A673 (cell line): ENCODE measurements around the gene KPNA6. TPM values are rescaled to one million over a fixed set of nuclear protein-coding genes. Genes with fewer than 3 reads are reported as not detected.

ENCODE experiments used
- BruUV-seq: library from RNA; stranded (reverse); fragments of 400-500 nt; replicated peaks from 2 replicates; lab custom pipeline; 2021; lab: Mats Ljungman, UMichigan
- CTCF ChIA-PET: fragments of 300-600 bp; sonication (Branson Sonifier 250); formaldehyde crosslinking; loops from one replicate; lab custom pipeline; 2022; ENCODE audit warnings: antibody characterized with exemption; lab: Charles Lee
- POLR2A ChIA-PET: fragments of 300-600 bp; sonication (Branson Sonifier 250); formaldehyde crosslinking; loops from one replicate; lab custom pipeline; 2022; ENCODE audit warnings: antibody characterized with exemption; ENCODE audit not compliant: low non-redundant PET; lab: Charles Lee
- DNase-seq: peaks from one replicate; pipeline ENCODE4 v3.0.0-alpha.2; 2015; ENCODE audit warnings: low spot score
- H3K27ac ChIP-seq: fragments of 200-600 bp; sonication (generic); 2 replicates; pipeline ENCODE4 v1.5.1; 2016; ENCODE audit warnings: mixed run types, low read depth, mild to moderate bottlenecking, mixed read lengths, antibody characterized with exemption, low read length; ENCODE audit not compliant: poor library complexity, severe bottlenecking
- H3K27me3 ChIP-seq: fragments of 200-600 bp; sonication (generic); replicated peaks from 2 replicates; pipeline ENCODE4 v1.6.1; 2017; ENCODE audit warnings: mixed run types, low read depth, mild to moderate bottlenecking, mixed read lengths, antibody characterized with exemption, low read length; ENCODE audit not compliant: insufficient read depth, poor library complexity
- H3K36me3 ChIP-seq: fragments of 200-600 bp; sonication (generic); 2 replicates; pipeline ENCODE4 v1.6.1; 2016; ENCODE audit warnings: mixed run types, mild to moderate bottlenecking, mixed read lengths, antibody characterized with exemption, low read length; ENCODE audit not compliant: insufficient read depth, poor library complexity, severe bottlenecking
- H3K4me1 ChIP-seq: fragments of 200-600 bp; sonication (generic); 2 replicates; pipeline ENCODE4 v1.6.1; 2017; ENCODE audit warnings: mixed run types, mild to moderate bottlenecking, mixed read lengths, antibody characterized with exemption, low read length; ENCODE audit not compliant: insufficient read depth, poor library complexity, severe bottlenecking
- H3K4me3 ChIP-seq: fragments of 200-600 bp; sonication (generic); 2 replicates; pipeline ENCODE4 v1.5.1; 2016; ENCODE audit warnings: low read depth, mixed run types, mild to moderate bottlenecking, mixed read lengths, low read length; ENCODE audit not compliant: poor library complexity, severe bottlenecking
- H3K9me3 ChIP-seq: fragments of 200-600 bp; sonication (generic); 2 replicates; pipeline ENCODE4 v1.6.1; 2016; ENCODE audit warnings: mixed run types, low read depth, mild to moderate bottlenecking, mixed read lengths, antibody characterized with exemption, low read length; ENCODE audit not compliant: poor library complexity, severe bottlenecking
- EZH2 ChIP-seq: fragments of 200-600 bp; sonication (generic); IDR thresholded peaks from 2 replicates; pipeline ENCODE4 v1.6.1; 2017; ENCODE audit warnings: borderline replicate concordance, low read depth, mild to moderate bottlenecking, mixed read lengths, antibody characterized with exemption, low read length; ENCODE audit not compliant: poor library complexity, severe bottlenecking
- intact Hi-C: fragments of 100-400 bp; cut with micrococcal nuclease; formaldehyde crosslinking; loops from one replicate; pipeline ENCODE4 v1.10.0; 2022; ENCODE audit not compliant: unreplicated experiment
- total RNA-seq: library from RNA; stranded (reverse); gene quantifications from 2 replicates; pipeline ENCODE4 v1.2.3, GENCODE V29; 2021
- TF ChIP-seq, protein P1 (sequence below): fragments of 300-800, 200-600 bp; sonication (generic); conservative IDR thresholded peaks from 2 replicates; pipeline ENCODE4 v1.5.1; 2017; ENCODE audit warnings: low read depth, mild to moderate bottlenecking, antibody characterized with exemption, low read length, moderate library complexity, mixed read lengths

The KPNA6 gene
- total RNA-seq, 1 experiment from 2014 or later: 96.8 TPM

DNA sequence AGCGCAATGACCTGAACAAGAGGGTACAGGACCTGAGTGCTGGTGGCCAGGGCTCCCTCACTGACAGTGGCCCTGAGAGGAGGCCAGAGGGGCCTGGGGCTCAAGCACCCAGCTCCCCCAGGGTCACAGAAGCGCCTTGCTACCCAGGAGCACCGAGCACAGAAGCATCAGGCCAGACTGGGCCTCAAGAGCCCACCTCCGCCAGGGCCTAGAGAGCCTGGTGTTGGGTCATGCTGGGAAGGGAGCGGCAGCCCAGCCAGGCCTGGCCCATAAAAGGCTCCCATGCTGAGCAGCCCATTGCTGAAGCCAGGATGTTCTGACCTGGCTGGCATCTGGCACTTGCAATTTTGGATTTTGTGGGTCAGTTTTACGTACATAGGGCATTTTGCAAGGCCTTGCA lies 87.1 kb downstream of the KPNA6 start:
- Histone ChIP-seq H3K27me3 (no peaks in the 10 kb centered on the region), H3K36me3 (peaks cover 69% of the 10 kb centered on the region), H3K4me1 (peaks cover 3% of the 10 kb centered on the region), H3K27ac (no peak overlapping the region), H3K9me3 (no peaks in the 10 kb centered on the region), H3K4me3 (no peak overlapping the region)
- no peak for DNase-seq
- ChIA-PET CTCF (no interaction called here), POLR2A (no interaction called here)
- intact Hi-C loops: no loop called here
- no peak for TF ChIP-seq EZH2
- TF ChIP-seq, protein P1, sequence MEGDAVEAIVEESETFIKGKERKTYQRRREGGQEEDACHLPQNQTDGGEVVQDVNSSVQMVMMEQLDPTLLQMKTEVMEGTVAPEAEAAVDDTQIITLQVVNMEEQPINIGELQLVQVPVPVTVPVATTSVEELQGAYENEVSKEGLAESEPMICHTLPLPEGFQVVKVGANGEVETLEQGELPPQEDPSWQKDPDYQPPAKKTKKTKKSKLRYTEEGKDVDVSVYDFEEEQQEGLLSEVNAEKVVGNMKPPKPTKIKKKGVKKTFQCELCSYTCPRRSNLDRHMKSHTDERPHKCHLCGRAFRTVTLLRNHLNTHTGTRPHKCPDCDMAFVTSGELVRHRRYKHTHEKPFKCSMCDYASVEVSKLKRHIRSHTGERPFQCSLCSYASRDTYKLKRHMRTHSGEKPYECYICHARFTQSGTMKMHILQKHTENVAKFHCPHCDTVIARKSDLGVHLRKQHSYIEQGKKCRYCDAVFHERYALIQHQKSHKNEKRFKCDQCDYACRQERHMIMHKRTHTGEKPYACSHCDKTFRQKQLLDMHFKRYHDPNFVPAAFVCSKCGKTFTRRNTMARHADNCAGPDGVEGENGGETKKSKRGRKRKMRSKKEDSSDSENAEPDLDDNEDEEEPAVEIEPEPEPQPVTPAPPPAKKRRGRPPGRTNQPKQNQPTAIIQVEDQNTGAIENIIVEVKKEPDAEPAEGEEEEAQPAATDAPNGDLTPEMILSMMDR: no peak
- no TSS peak for BruUV-seq

DNA sequence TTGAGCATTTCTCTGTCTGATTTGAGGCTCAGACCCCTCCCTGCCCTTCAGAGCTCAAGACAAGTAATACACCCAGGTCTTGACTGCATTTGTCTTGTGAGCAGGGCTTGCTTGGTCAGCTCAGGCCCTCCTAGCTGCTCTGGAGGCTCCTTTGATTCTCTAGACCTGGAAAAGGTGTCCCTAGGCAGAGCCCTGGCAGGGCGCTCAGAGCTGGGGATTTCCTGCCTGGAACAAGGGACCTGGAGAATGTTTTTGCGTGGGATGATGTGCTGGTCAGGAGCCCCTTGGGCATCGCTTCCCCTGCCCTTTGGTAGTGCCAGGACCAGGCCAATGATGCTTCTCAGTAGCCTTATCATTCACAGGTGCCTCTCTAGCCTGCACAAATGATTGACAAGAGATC lies 87.7 kb downstream of the KPNA6 start:
- CTCF ChIA-PET: no interaction called here

DNA sequence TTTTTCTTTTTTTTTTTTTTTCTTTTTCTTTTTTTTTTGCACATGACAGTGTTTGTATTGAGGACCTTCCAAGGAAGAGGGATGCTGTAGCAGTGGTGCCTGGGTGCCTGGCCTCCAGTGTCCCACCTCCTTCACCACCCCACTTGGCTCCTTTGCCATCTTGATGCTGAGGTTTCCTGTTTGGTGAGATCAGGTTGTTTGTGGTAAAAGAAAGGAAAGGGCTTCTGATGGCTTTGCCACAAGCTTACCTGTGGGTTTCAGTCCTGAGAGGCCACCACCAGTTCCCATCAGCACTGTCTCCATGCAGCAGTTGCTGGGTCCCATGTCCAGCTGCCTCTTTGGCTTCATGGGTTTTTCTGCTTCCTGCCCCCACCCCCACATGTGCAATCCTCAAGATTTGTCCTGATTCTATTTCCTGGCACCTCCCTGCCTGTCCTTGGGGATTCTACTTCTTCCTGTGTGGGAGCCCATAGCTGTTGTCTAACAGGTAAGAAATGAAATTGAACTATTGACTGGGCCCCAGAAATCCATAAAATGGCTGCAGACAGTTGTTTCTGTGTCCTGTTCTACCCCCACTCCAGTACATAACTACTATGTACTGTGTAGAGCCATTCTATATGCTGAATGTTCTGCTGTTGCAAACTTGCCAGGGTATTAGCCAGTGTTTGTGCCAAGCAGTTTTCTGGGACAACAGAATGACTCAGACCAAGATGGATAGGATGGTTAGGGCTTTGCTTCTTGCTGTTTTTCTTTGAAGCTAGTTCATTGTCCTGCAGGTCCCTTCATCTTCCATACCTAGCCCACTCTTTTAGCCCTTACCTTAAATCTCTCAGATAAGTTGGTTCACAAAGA lies 88.3 kb downstream of the KPNA6 start:
- no peaks in the 10 kb centered on the region for H3K27me3 ChIP-seq
- BruUV-seq: TSS peak; percentile 26
- no peak overlapping the region for H3K4me3 ChIP-seq
- ChIA-PET POLR2A (interaction anchor here (0.6 kb wide), 1 partner anchor 397 kb away, joined by 3 read pairs; no protein-coding TSS in a partner anchor), CTCF (no interaction called here)
- no peak for DNase-seq
- no peak for TF ChIP-seq EZH2
- TF ChIP-seq, protein P1: no peak
- no peaks in the 10 kb centered on the region for H3K9me3 ChIP-seq
- H3K4me1 ChIP-seq: peaks cover 7% of the 10 kb centered on the region
- peaks cover 60% of the 10 kb centered on the region for H3K36me3 ChIP-seq
- intact Hi-C loops: no loop called here
- H3K27ac ChIP-seq: peak overlapping the region; percentile 18

More for the DNA sequence above, 87.7 kb downstream of the KPNA6 start:
- POLR2A ChIA-PET: interaction anchor here (0.6 kb wide), 1 partner anchor 396 kb away, joined by 3 read pairs; no protein-coding TSS in a partner anchor
- DNase-seq: no peak
- Histone ChIP-seq H3K4me1 (peaks cover 7% of the 10 kb centered on the region), H3K4me3 (no peak overlapping the region), H3K36me3 (peaks cover 64% of the 10 kb centered on the region), H3K27me3 (no peaks in the 10 kb centered on the region), H3K9me3 (no peaks in the 10 kb centered on the region), H3K27ac (no peak overlapping the region)
- TF ChIP-seq EZH2: no peak
- TF ChIP-seq, protein P1: no peak
- BruUV-seq: no TSS peak
- intact Hi-C loops: no loop called here
